ENCODE data around the gene LSMEM2.

- TF ChIP-seq CTCF (conservative IDR thresholded peaks at IDR 0.05; ENCODE audit: low read depth, low read length) (no peak), EZH2 (IDR thresholded peaks at IDR 0.05; ENCODE audit: borderline replicate concordance, low read depth, low read length, poor library complexity, severe bottlenecking) (no peak)
Measured at GRCh38 chr3:50248387-50248786, 30.5 kb upstream of the LSMEM2 start.

All from A673 (cell line).